OCI-LY7 (cell line): ENCODE data around the gene PLD1.

Experiments used
- EZH2phosphoT487 ChIP-seq: fragments of 200-600 bp; sonication (generic); IDR thresholded peaks from 2 replicates; pipeline ENCODE4 v1.6.1; 2018; ENCODE audit warnings: low read depth, borderline replicate concordance, mild to moderate bottlenecking, mixed run types, antibody characterized with exemption, low read length, moderate library complexity, mixed read lengths
- TF ChIP-seq, protein P1 (sequence below): fragments of 200-600 bp; sonication (generic); conservative IDR thresholded peaks from 2 replicates; pipeline ENCODE4 v1.5.1; 2014; ENCODE audit warnings: mild to moderate bottlenecking, antibody characterized with exemption, low read length, moderate library complexity, mixed read lengths

- TF ChIP-seq, protein P1, sequence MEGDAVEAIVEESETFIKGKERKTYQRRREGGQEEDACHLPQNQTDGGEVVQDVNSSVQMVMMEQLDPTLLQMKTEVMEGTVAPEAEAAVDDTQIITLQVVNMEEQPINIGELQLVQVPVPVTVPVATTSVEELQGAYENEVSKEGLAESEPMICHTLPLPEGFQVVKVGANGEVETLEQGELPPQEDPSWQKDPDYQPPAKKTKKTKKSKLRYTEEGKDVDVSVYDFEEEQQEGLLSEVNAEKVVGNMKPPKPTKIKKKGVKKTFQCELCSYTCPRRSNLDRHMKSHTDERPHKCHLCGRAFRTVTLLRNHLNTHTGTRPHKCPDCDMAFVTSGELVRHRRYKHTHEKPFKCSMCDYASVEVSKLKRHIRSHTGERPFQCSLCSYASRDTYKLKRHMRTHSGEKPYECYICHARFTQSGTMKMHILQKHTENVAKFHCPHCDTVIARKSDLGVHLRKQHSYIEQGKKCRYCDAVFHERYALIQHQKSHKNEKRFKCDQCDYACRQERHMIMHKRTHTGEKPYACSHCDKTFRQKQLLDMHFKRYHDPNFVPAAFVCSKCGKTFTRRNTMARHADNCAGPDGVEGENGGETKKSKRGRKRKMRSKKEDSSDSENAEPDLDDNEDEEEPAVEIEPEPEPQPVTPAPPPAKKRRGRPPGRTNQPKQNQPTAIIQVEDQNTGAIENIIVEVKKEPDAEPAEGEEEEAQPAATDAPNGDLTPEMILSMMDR: no peak
- TF ChIP-seq EZH2phosphoT487: no peak
Observed at GRCh38 chr3:171602072-171602471, 208.2 kb downstream of the PLD1 start.
